8988T (cell line): ENCODE measurements around the gene CCDC92B.
A peak's percentile ranks its signal among the peaks of the same experiment; 100 is the strongest.
"Not testable (repeated sequence)": the region's sequence is repeated elsewhere in the genome, so short reads cannot be mapped to it uniquely, and the experiment has no call there.

Experiments used
- DNase-seq: peaks from one replicate; pipeline ENCODE4 v3.0.0; 2011

The CCDC92B gene

DNA sequence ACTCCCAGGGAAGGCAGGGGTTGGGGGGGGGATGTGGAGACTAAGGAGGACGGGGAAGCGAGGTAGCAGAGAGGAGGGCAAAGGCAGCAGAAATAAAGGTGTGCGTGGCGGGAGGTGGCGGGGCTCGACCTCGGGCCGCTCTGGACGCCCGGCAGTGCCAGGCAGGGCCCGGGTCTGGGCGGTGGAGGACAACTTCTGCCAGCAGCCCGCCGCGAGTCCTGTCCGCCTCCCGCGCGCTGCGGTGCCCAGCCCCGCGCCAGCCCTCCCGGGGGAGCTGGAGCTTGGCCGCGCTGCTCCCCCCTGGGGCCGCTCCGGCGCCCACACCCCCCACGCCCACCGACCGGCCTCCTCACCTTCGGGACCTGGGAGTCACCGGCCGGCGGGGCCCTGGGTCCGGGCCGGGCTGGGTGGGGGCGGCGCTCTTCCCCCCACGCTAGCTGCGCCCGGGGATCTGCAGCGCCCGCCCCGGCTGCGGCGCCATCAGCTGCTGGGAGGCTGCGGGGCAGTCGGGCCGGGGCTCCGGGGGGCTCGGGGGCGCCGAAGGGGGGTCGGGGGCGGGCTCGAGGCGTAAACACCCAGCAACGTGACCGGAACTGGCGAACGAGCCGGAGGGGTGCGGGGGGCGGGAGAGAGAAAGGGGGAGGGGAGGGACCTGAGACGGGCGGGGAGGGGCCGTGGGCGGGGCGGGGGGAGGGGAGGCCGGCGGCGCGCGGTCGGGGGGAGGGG lies at the start of gene CCDC92B:
Gene CCDC92B, minus strand, starts transcription at position 595 of the 726 bp plus-strand sequence. CDS start 14,507 bp downstream, outside the sequence.
- no peak for DNase-seq

GRCh38 chr17:2798678-2799077 lies 49.2 kb upstream of the CCDC92B start:
- DNase-seq = no peak

- DNase-seq = no peak
Measured at GRCh38 chr17:2798188-2798587, 48.7 kb upstream of the CCDC92B start.

DNA sequence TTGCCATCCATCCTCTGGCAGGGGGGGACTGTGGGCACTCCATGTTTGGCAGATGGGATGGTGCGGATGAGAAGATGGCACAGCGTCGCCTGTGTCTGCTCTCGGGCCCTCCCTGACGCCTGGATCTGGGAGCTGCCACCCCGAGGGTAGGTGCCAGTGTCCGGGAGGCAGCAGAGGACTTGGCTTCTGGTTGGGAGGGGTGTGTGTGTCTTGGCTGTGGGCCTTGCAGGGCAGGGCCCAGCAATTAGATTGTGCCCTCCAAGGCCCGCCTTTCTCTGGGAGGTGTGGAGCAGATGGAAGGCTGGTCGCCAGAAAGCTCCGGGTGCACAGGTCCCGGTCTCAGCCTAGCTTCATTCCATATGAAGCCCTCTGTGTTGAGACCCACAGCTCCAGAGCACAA lies 48.2 kb upstream of the CCDC92B start:
- DNase-seq = no peak

DNA sequence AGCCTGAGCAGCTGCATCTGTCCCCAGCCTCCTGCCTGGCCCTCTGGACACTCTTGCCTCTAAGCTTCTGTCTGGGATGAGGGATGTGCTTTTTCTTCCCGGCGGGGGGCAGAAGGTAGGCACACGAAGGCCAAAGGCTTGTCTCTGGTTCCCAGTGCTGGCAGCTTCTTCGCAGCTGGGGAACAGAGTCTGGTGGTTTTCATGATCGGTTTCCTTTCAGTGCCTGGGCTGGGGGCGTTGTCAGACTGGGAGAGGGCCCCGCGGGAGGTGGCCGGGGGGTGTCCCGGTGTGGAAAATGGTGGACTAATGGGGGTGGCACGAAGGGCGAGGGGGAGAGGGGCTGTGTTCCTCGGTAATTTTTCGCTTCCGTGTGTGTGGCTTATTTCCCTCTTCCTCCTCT lies 47.8 kb upstream of the CCDC92B start:
- no peak for DNase-seq

- no peak for DNase-seq
Measured at GRCh38 chr17:2796164-2797125, 47.0 kb upstream of the CCDC92B start, which contains the start of gene RAP1GAP2. RAP1GAP2 (plus strand) TSS chr17:2796438; CDS start chr17:2796528, 90 bp downstream.

- no peak for DNase-seq
Measured at GRCh38 chr17:2795441-2796163, 46.1 kb upstream of the CCDC92B start.

DNA sequence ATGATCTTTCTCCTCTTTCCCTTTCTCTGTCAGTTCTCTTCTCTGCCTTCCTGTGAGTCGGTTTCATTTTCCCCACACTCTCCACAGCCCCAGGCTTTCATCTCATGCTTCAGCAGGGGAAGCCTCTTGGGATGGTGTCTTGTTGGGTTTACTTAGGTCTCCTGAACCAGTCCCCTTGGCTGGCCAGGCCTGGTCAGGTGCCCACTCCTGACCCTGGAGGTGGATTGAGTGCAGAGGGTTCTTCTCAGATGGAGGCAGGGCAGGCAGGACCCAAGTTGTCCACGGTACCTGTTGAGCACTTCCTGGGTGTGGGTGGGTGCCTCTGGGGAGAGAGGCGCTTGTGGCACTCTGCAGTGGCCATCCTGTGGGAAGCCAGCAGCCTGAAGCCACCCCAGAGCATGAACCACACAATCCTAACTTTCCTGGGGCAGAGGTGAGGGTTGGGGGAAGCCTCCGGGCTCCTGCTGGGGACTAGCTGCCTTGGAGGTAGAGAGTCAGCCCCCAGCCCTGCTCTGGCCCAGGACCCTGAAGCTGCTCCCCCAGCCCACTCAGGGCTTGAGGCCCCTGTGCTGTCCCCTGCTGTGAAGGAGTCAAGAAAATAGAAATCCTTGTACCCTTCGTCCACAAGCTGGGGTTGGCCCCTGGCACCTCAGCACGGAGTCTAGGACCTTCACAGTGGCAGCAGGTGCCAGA lies 44.8 kb upstream of the CCDC92B start:
- DNase-seq = no peak

- DNase-seq = no peak
Measured at GRCh38 chr17:2792366-2793169, 43.1 kb upstream of the CCDC92B start.

- DNase-seq = no peak
Measured at GRCh38 chr17:2789700-2790099, 40.2 kb upstream of the CCDC92B start.

- DNase-seq = peak; percentile 86
Measured at GRCh38 chr17:2786176-2786881, 36.9 kb upstream of the CCDC92B start.

- DNase-seq = not testable (repeated sequence)
Measured at GRCh38 chr17:2785376-2785775, 35.9 kb upstream of the CCDC92B start.

DNA sequence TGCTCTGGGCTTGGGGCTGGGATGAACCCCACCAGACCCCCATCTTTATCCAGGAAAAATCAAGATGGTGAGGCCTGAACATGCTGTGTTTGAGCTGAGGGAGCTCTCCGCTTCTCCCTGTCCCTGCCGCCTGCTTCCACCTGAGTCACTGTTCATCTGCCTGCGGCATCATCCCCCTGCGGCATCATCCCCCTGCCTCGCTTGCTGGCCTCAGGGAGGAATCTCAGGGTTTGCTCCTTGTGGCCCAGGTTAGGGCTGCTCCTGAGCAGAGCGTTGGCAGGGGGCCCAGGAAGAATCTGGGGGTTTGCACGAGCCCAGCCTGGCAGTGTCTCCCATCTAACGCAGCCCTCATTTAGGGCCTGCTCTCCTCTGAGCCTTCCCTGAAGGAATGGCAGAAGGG lies 35.4 kb upstream of the CCDC92B start:
- DNase-seq = no peak

GRCh38 chr17:2783310-2784030 lies 34.0 kb upstream of the CCDC92B start:
- DNase-seq = no peak

DNA sequence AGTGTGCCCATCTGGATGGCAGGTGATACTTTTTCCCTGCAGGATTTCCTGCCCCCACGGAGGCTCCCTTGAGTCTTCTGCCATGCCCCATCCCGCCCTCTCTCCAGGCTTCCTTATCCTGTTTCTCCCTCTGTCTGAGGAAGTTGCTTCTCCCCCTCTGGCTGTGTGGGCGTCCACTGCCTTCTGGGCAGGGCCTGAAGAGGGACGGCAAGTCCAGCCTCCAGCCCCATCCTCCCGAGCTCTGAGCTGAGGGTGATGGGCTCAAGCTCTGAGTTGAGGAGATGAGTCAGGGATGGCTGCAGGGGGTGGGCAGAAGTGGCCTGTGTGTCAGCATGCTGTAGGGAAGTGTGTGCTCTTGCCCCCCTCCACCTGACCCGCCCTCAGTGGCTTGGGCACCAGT lies 32.6 kb upstream of the CCDC92B start:
- DNase-seq = no peak

GRCh38 chr17:2781598-2781997 lies 32.1 kb upstream of the CCDC92B start:
- DNase-seq = not testable (repeated sequence)

DNA sequence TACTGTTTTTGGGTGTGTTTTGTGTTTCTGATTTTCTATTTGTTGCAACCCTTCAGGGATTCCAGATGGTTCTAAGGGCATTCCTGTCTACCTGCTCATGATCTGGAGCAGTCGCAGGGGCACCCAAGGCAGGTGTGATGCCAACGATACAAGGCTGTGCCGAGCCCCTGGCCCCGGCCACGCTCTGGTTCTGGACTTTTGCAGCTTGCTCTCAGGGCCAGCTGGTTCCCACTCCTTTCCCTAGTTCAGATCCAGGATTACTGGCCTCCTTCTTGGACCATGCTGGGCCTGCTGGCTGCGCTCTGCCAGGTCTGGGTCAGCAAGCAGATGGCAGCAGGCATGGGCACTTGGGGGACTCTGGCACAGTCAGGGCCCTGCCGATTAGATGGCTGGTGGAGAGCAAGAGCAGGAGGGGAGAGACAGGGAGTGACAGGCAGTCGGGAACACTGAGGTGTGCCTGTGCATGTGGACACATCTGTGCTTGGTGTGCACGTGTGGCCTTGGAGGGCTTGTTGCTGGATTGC lies 31.5 kb upstream of the CCDC92B start:
- no peak for DNase-seq

- no peak for DNase-seq
Measured at GRCh38 chr17:2780256-2780655, 30.8 kb upstream of the CCDC92B start.

DNA sequence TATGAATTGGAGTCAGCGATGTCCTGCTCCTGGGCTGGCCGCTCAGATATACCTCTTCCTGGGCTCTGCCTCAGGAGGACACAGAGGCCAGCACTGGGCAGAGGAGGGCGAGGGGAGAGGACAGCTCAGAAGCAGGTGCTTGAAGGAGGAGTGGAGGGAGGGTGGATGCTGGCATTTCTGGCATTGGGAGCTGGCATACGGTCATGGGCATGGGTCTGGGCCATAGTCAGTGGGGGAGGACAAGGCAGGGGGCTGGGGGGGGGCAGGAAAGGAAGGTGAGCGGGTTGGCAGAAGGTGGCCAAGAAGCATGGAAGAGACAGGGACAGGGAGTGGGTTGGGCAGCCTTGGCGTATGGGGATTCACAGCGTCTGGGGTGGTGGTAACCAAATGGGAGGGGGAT lies 30.1 kb upstream of the CCDC92B start:
- DNase-seq = no peak

DNA sequence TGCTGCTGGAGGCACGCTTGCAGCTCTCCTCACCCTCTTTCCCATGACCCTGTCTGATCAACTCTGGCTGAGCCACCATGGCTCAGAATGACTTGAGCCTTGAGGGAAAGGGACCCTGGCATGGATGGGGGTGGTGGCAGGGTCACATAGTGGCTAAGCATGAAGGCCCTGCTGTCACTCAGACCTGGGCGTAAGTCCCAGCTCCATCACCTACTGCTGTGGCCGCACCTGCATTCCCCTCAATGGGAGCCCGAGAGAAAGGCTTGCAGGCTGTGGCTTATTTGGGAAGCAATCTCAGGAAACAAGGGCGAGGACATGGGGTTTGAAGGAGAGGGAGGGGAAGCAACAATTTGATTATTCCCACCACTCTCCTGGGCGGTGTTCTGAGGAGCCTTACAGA lies 29.0 kb upstream of the CCDC92B start:
- no peak for DNase-seq
